Measurements from ENCODE around the gene CCR4. TPM values are rescaled to one million over a fixed set of nuclear protein-coding genes. Genes with fewer than 3 reads are reported as not detected.

The CCR4 gene
- total and polyA plus RNA-seq, 10 of the 15 experiments (the other 5 are each of a cell fraction or from before 2014, with no cell fraction given): 0.41 to 12.4 (median 5.3) TPM

- in situ Hi-C loops (cut with MboI): no loop called here
- H3K27me3 ChIP-seq (replicated peaks in 1 of 2; ENCODE audit: control insufficient read depth in 2 of 2, insufficient read depth in 2 of 2, low read length in 1 of 2): no peaks in the 10 kb centered on the region
- FAIRE-seq: no peak
- H3K4me1 ChIP-seq (ENCODE audit: control insufficient read depth, insufficient read depth, low read length): no peaks in the 10 kb centered on the region
- no peak overlapping the region for H2AFZ ChIP-seq (ENCODE audit: control insufficient read depth, low read depth, low read length)
- no peaks in the 10 kb centered on the region for H4K20me1 ChIP-seq (ENCODE audit: control insufficient read depth, insufficient read depth)
- ATAC-seq: no peak
- BruUV-seq (replicated peaks): no TSS peak
- H3K36me3 ChIP-seq (ENCODE audit: control insufficient read depth in 2 of 2, insufficient read depth in 2 of 2, low read length in 1 of 2): no peaks in the 10 kb centered on the region
- H3K27ac ChIP-seq (ENCODE audit: control insufficient read depth, insufficient read depth): no peak overlapping the region
- no peak overlapping the region for H3K9ac ChIP-seq (ENCODE audit: control insufficient read depth, insufficient read depth, low read length)
- CTCF ChIA-PET: interaction anchor here (1.4 to 1.7 kb wide), 2 partner anchors 134 to 152 kb away, joined by 3 to 4 read pairs; no protein-coding TSS in a partner anchor
- RAD21 ChIA-PET (ENCODE audit: unreplicated experiment): no interaction called here
- H3K4me3 ChIP-seq: no peak overlapping the region
- 76% methylated on average over 16 of the region's 16 CpGs for WGBS (ENCODE audit: insufficient coverage, insufficient replicate concordance, low lambda C conversion rate, missing lambda C conversion rate)
- no peak for DNase-seq (ENCODE audit: low read depth, low spot score)
- 0 out of 2 replicates have a peak, but pooled peaks have one; percentile 2 for TF ChIP-seq NFYB (IDR thresholded peaks at IDR 0.05; ENCODE audit: insufficient read depth, low read depth, low read length)
- TF ChIP-seq MAX (IDR thresholded peaks at IDR 0.05; ENCODE audit: low read depth, low read length): no peak
- H3K4me2 ChIP-seq (ENCODE audit: control insufficient read depth, insufficient read depth): no peak overlapping the region
- POLR2A ChIA-PET: interaction anchor here (0.6 kb wide), 1 partner anchor 398 kb away, joined by 3 read pairs; no protein-coding TSS in a partner anchor
- H3K9me3 ChIP-seq (replicated peaks; ENCODE audit: control insufficient read depth, insufficient read depth, low read length): no peaks in the 10 kb centered on the region
- SMC1A ChIA-PET (ENCODE audit: uncharacterized antibody, unreplicated experiment): interaction anchor here (0.7 to 1.2 kb wide), 2 partner anchors 133 to 208 kb away, joined by 4 to 5 read pairs; no protein-coding TSS in a partner anchor
- intact Hi-C loops (cut with micrococcal nuclease; ENCODE audit: unreplicated experiment): no loop called here
- H3K79me2 ChIP-seq (ENCODE audit: control insufficient read depth, insufficient read depth, low read length): no peaks in the 10 kb centered on the region
These were observed 10.7 kb upstream of the CCR4 start for GRCh38 chr3:32940726-32941125.

GRCh38 chr3:32945136-32945535 is 6.3 kb upstream of the CCR4 start:
- ChIA-PET SMC1A (ENCODE audit: uncharacterized antibody, unreplicated experiment) (no interaction called here), POLR2A (no interaction called here), CTCF (interaction anchor here (1.0 to 7.7 kb wide), 2 partner anchors 127 to 842 kb away, joined by 3 to 182 read pairs; no protein-coding TSS in a partner anchor), RAD21 (ENCODE audit: unreplicated experiment) (no interaction called here)
- no peak for DNase-seq (ENCODE audit: low read depth, low spot score)
- Histone ChIP-seq H3K27me3 (replicated peaks in 1 of 2; ENCODE audit: control insufficient read depth in 2 of 2, insufficient read depth in 2 of 2, low read length in 1 of 2) (no peaks in the 10 kb centered on the region), H3K4me3 (no peak overlapping the region), H3K36me3 (ENCODE audit: control insufficient read depth in 2 of 2, insufficient read depth in 2 of 2, low read length in 1 of 2) (no peaks in the 10 kb centered on the region), H2AFZ (ENCODE audit: control insufficient read depth, low read depth, low read length) (no peak overlapping the region), H4K20me1 (ENCODE audit: control insufficient read depth, insufficient read depth) (no peaks in the 10 kb centered on the region), H3K27ac (ENCODE audit: control insufficient read depth, insufficient read depth) (no peak overlapping the region), H3K79me2 (ENCODE audit: control insufficient read depth, insufficient read depth, low read length) (no peaks in the 10 kb centered on the region), H3K4me2 (ENCODE audit: control insufficient read depth, insufficient read depth) (no peak overlapping the region), H3K9ac (ENCODE audit: control insufficient read depth, insufficient read depth, low read length) (no peak overlapping the region), H3K4me1 (ENCODE audit: control insufficient read depth, insufficient read depth, low read length) (0 out of 2 replicates have a peak, but pooled peaks cover 3% of the 10 kb centered on the region), H3K9me3 (replicated peaks; ENCODE audit: control insufficient read depth, insufficient read depth, low read length) (no peaks in the 10 kb centered on the region)
- ATAC-seq: no peak
- FAIRE-seq: no peak
- BruUV-seq (replicated peaks): no TSS peak
- intact Hi-C loops (cut with micrococcal nuclease; ENCODE audit: unreplicated experiment) (loop anchor here (5.0 kb wide), 1 partner anchor 182 kb away; no protein-coding TSS in a partner anchor), in situ Hi-C loops (cut with MboI) (no loop called here)
- 69% methylated on average over 3 of the region's 3 CpGs for WGBS (ENCODE audit: insufficient coverage, insufficient replicate concordance, low lambda C conversion rate, missing lambda C conversion rate)
- TF ChIP-seq FOXM1 (IDR thresholded peaks at IDR 0.05; ENCODE audit: low read depth, low read length) (no peak), SPI1 (IDR thresholded peaks at IDR 0.05; ENCODE audit: borderline replicate concordance, insufficient read depth, low read depth, low read length) (no peak), CEBPZ (IDR thresholded peaks at IDR 0.05; ENCODE audit: low read depth, low read length) (no peak), HDGF (IDR thresholded peaks at IDR 0.05) (no peak), IRF5 (IDR thresholded peaks at IDR 0.05; ENCODE audit: borderline replicate concordance) (no peak), EGR1 (IDR thresholded peaks at IDR 0.05; ENCODE audit: borderline replicate concordance in 1 of 2, low read depth in 2 of 2, low read length in 2 of 2) (no peak), IKZF1 (conservative IDR thresholded peaks at IDR 0.05) (no peak), SIX5 (IDR thresholded peaks at IDR 0.05; ENCODE audit: low read depth, low read length, severe bottlenecking) (no peak)

Data from GM12878 (cell line).